SH-SY5Y (cell line): ENCODE results near the gene SARDH.

ENCODE experiments used
- GATA2 ChIP-seq: IDR thresholded peaks from 2 replicates; pipeline ENCODE4 v1.6.1; 2011; ENCODE audit warnings: mild to moderate bottlenecking, low read depth, low read length
- GATA3 ChIP-seq: IDR thresholded peaks from 2 replicates; pipeline ENCODE4 v1.6.1; 2011; ENCODE audit warnings: low read depth, mild to moderate bottlenecking, low read length, moderate library complexity

Gene SARDH

DNA sequence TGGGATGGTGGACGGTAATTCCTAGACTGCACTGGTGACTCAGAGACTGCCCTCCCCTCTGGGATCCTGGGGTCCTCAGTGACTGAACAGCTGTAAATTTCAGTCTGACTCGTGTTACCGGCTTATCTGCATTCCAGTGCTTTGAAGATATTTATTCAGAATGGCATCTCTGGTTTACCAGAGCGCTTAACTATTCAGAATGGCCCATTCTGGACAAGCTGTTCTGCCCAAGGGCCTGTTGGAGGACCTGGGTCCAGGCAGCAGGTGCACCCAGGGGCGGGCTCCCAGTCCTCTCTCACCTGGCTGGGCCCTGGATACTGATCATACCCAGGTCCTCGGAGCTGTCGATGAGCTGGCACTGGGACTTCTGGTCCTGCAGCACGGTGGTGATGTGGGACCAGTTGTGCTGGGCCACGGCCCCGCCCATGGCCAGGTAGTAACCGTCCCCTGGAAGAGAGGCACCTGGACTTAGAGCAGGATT, 48.0 kb downstream of the SARDH start:
- TF ChIP-seq GATA3 (no peak), GATA2 (no peak)

DNA sequence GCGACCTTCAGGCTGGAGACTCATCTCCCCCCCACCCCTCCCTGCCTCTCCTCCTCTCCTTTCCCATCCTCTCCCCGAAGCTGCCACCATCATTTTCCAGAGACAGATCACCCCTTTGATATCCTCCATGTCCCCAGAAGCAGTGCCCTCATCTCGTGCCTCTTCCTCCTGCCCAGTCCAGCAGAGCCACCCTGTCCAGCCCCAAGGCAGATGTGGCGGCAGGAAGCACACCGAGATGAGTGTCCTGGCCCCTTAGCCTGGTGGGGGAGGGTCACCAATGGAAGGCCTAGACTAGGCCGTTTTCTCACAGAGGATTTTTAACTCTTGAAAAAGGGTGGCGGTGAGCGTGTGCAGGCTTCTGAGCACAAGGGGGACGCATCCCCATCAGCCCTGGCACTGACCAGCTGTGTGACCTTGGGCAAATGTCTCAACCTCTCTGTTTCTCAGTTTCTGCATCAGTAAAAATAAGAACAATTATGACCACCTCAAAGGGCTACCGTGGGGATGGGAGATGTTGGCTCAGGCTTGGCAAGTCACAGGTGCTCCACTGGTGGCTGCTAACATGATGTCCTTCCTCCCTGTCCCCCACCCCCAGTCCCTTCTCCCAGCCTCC, 48.9 kb downstream of the SARDH start:
- peak; percentile 35; the same call in 1 of the 2 replicates for TF ChIP-seq GATA2
- TF ChIP-seq GATA3 = no peak

DNA sequence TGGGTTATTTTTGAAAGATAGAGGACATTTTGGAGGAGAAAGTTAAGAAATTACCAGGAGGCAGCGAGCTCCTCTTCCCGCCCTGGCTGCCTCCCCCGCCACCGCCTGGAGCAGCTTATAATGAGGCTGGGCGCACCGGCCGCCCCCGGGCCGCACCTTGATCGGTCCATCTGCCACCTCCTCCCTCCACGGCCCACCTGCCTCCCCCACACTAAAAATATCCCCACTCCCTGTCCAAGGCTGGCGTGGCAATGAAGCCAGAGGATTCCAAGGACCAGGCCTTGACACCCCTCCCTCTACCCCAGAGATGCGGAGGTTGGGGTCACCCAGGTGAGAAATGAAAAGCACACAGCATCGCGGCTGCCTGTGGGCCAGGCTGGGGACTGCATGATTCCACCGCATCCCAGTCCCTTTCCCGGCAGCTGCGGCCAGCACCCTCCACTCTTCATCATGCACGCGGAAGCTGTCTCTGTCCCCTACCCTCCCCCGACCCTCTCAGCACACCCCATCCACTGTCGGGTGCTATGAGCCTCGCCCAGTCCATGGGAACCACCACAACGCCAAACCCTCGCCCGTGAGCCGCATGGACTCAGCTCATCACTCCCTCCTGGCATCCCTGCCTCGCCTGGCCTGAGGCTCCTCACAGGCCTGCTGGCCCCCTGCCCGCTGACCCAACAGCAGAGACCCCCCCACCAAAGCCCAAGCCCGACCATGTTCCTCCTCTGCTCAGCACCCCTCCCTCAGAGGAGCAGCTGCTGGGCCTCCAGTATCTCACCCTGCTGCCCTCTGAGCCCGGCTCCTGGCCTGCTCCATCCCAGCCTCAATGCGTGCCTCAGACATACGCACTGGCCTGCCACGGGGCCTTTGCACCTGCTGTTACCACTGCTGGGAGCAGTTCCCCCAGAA, 50.0 kb downstream of the SARDH start:
- no peak for TF ChIP-seq GATA3
- TF ChIP-seq GATA2 = no peak

GRCh38 chr9:133686642-133687575, 51.2 kb downstream of the SARDH start:
- TF ChIP-seq GATA3 = no peak
- peak; percentile 26; the same call in 1 of the 2 replicates for TF ChIP-seq GATA2

DNA sequence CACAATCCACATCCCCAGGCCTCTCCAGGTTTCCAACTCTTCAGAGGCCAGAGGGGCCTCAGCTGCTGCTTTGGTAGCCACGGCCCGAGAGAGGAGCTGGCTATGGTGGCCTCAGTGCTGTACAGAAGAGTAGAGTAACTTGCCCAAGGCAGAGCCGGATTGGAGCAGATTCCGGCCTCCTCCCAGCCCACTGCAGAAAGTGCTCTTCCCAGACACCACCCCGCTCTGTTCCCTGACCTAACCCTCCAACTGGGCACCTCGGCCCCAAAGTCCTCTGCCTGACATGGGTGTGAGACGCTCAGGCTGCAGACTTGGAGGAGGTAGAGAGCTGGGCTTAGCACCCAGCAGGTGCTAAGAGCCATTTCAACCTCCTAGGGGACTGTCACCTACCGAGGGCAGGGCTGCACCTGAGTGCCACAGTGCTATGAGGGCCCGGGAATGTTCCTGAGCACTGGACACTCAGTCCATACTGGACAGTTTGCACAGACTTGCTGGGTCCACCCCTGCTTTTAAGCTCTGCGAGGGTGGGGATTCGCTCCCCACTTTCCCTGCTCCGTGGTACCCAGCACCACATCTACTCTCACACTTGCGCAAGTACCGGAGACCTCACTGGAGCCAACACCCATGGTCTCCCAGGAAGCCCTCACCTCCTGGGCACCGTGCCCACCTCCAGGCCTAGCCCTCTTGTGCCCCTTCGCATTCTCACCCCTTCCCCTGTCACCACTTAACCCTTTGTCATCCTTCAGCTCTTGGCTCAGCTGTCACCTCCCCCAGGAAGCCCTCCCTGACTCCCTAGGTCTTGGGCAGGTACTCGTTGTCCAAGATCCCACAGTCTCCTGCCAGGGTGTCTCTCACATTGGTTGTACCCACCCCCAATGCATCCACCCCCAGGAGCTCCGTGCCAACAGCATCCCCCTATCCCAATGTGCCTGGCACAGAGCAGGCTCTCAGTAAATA, 52.2 kb downstream of the SARDH start:
- TF ChIP-seq GATA2 = no peak
- TF ChIP-seq GATA3 = no peak

GRCh38 chr9:133684936-133685361, 53.2 kb downstream of the SARDH start:
- TF ChIP-seq GATA2 (no peak), GATA3 (no peak)

DNA sequence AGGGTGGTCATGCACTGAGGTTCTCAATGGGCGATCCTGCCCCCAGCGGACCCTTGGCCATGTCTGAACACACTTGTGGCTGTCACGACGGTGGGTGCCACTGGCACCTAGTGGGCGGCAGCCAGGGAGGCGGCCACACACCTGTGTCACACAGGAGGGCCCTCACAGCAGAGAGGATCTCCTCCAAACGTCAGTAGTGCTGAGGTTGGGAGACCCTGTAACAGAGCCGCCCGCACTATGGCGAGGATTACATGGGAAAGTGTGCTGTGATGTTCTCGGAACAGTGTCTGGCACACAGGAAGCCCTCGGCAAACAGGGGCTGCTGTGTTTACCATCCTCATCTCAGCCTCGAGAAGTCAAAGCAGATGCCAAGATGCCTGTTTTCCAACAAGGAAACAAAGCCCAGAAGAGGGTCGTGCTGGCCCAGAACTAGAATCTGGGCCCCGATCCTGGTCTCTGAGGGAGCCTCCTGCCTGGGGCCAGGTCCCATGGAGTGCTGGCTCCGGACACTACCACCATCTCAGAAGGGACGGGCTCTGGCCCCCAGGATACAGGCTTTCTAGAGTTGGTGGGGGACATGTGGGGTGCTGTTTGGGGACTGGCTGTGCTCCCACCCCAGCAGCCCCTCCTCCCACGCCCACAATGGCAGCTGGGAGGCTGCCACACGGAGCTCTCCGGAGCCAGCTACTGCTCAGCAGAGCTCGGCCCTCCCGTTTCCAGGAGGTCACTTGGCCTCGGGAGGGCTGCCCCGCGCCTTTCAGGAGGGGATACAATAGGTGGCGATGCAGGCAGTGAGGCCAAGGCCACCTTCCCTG, 53.8 kb downstream of the SARDH start:
- no peak for TF ChIP-seq GATA2
- no peak for TF ChIP-seq GATA3

DNA sequence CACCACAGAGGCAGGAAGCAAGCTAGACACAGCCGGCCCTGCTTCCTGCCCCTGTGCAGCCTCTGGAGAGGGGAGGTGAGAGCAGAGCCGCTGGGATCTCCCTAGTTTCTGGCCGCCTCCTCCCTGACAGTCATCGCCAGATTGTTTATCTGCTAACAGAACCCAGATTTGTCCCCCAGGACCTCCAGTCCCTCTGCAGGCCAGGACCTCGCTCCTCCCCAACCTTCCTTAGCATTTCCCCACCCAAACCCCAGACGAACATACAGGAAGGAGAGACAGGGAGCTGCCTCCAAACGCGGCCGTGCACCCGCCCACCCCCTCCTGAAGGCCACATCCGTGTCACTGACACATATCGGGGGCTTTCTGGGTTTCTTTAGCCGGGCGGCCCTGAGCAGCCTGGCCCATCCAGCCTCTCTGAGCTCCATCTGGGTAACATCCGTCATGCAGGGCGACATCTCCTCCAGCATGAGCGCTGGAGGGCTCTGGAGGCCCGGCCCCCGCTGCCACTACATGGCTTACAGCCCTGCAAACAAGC, 54.5 kb downstream of the SARDH start:
- TF ChIP-seq GATA2 (peak; percentile 71), GATA3 (no peak)

DNA sequence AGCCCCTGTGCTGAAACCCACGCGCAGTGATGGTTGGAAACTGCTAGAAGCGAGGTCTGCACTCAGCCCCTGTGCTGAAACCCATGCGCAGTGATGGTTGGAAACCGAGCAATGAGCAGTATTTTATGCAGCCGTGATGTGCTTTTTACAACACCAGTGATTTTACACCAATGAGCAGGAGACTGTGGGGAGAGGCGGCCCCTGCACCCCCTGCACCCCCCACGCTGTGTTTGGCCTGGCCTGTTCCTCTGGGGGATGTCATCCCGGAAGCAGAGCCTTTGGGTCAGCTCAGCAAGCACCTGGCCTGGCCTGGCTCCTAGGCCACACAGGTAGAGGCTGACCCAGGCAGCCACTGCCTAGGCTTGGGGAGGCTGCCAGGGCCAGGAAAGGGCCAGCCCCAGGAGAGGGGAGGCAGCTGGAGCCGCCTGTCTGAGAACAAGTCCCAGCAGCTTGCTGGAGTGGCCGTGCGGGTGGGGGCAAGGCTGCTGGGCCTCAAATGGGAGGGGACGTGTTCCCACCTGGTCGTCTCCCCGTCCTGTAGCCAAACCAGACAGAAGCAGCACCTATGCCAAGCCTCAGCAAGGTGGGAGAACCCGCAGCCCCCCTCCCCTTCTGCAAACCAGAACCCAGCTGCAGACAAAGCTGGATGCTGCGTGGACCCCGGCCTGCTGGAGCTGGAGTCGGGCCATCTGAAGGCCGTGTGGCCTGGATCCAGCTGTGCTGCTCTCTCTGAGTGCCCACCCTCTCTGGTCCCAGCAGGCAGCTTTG, 55.1 kb downstream of the SARDH start:
- TF ChIP-seq GATA2 = no peak
- TF ChIP-seq GATA3 = no peak

GRCh38 chr9:133681658-133682306, 56.4 kb downstream of the SARDH start:
- TF ChIP-seq GATA2 (no peak), GATA3 (no peak)

DNA sequence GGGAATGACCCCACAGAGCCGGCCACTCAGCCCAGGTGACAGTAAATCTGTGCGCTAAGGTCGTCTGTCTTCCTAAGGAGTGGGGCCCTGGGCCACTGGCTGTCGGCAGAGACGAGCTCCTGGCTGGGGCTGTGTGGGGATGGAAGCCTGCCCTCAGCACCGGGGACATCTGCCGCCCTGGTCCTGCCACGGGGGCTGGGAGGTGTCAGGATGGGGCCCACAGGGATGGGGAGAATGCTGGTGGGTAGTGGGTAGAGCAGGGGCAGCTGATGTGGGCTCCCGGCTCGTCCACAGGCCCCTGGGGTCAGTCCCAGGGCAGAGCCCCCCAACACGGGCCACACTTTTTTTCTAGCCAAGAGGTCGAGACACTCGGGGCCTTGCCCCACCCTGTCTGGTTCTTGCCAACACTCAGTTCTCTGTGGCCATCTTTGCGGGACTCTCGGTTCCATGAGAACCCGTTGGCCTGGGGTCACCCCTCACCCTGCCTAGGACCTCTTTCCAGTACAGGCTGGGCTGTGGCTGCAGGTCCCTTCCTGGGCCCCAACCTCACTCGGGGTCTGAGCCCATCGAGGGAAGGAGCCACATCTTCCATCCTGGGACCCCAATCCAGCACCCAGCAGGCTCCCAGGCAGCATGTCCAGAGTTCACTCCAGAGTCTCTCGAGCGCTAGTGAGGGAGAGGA, 57.0 kb downstream of the SARDH start:
- TF ChIP-seq GATA3 = no peak
- TF ChIP-seq GATA2 = no peak
